HAP-1 (cell line): ENCODE results near the gene TXNDC5.
"Not testable (repeated sequence)": the region's sequence is repeated elsewhere in the genome, so short reads cannot be mapped to it uniquely, and the experiment has no call there.

Experiments used
- DNase-seq, 2 experiments: peaks; one replicate each; pipeline ENCODE4 v3.0.0-alpha.2; 2016 to 2020; ENCODE audit warnings: low spot score in 2 of 2
- H3K27me3 ChIP-seq: fragments of 250-450 bp; sonication (Bioruptor Pico); 2 replicates; pipeline ENCODE4 v1.5.1; 2020; ENCODE audit warnings: low read depth, mild to moderate bottlenecking, moderate library complexity
- H3K36me3 ChIP-seq: fragments of 250-450 bp; sonication (Bioruptor Pico); replicated peaks from 2 replicates; pipeline ENCODE4 v1.5.1; 2020; ENCODE audit warnings: mild to moderate bottlenecking
- H3K4me1 ChIP-seq: fragments of 250-450 bp; sonication (Bioruptor Pico); 2 replicates; pipeline ENCODE4 v1.5.1; 2020; ENCODE audit warnings: mild to moderate bottlenecking
- H3K4me3 ChIP-seq: fragments of 250-450 bp; sonication (Bioruptor Pico); 2 replicates; pipeline ENCODE4 v1.5.1; 2020; ENCODE audit warnings: mild to moderate bottlenecking, moderate library complexity
- H3K9me3 ChIP-seq: fragments of 250-450 bp; sonication (Bioruptor Pico); 2 replicates; pipeline ENCODE4 v1.5.1; 2020; ENCODE audit warnings: mild to moderate bottlenecking, moderate library complexity
- in situ Hi-C: fragments of 300-500 bp; cut with MboI; formaldehyde crosslinking; loops from 3 replicates; pipeline ENCODE4 v1.14.3; 2020; ENCODE audit warnings: low sequenced_read_pairs, inconsistent platforms, mixed read lengths

TXNDC5 gene

DNA sequence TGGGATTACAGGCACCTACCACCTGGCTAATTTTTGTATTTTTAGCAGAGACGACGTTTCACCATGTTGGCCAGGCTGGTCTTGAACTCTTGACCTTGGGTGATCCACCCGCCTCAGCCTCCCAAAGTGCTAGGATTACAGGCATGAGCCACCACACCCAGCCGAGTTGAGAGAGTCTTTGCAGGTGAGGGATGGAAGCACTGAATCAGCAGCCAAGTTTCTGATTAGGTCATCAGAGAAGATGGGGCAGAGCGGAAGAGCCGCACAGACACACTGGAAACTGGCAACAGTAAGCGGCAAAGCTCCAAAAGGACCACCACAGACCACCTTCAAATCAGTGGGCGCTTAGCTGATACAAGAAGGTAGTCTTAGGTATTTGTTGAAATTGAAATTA, 12.4 kb downstream of the TXNDC5 start:
- not testable (repeated sequence) for H3K9me3 ChIP-seq, H3K4me1 ChIP-seq, DNase-seq, H3K4me3 ChIP-seq, H3K27me3 ChIP-seq
- in situ Hi-C loops, result loop anchor here (25.0 kb wide), 2 partner anchors 486 to 611 kb away; no protein-coding TSS in a partner anchor
- peaks cover 97% of the 10 kb centered on the region for H3K36me3 ChIP-seq

GRCh38 chr6:7897461-7898192, 13.0 kb downstream of the TXNDC5 start:
- peaks cover 97% of the 10 kb centered on the region for H3K36me3 ChIP-seq
- no peaks in the 10 kb centered on the region for H3K27me3 ChIP-seq
- H3K9me3 ChIP-seq, result no peaks in the 10 kb centered on the region
- H3K4me1 ChIP-seq, result no peaks in the 10 kb centered on the region
- in situ Hi-C loops, result loop anchor here (25.0 kb wide), 2 partner anchors 485 to 610 kb away; no protein-coding TSS in a partner anchor
- H3K4me3 ChIP-seq, result no peak overlapping the region
- no peak for DNase-seq

GRCh38 chr6:7896465-7896987, 14.1 kb downstream of the TXNDC5 start:
- Histone ChIP-seq H3K9me3 (no peaks in the 10 kb centered on the region), H3K4me3 (no peak overlapping the region), H3K4me1 (no peaks in the 10 kb centered on the region), H3K27me3 (no peaks in the 10 kb centered on the region), H3K36me3 (peaks cover 97% of the 10 kb centered on the region)
- in situ Hi-C loops, result loop anchor here (25.0 kb wide), 2 partner anchors 484 to 609 kb away; no protein-coding TSS in a partner anchor
- no peak for DNase-seq

GRCh38 chr6:7895125-7895423, 15.5 kb downstream of the TXNDC5 start:
- H3K4me3 ChIP-seq, result no peak overlapping the region
- no peaks in the 10 kb centered on the region for H3K27me3 ChIP-seq
- H3K36me3 ChIP-seq, result peaks cover 95% of the 10 kb centered on the region
- H3K9me3 ChIP-seq, result no peaks in the 10 kb centered on the region
- no peak for DNase-seq
- H3K4me1 ChIP-seq, result no peaks in the 10 kb centered on the region
- in situ Hi-C loops, result loop anchor here (25.0 kb wide), 2 partner anchors 483 to 608 kb away; no protein-coding TSS in a partner anchor

DNA sequence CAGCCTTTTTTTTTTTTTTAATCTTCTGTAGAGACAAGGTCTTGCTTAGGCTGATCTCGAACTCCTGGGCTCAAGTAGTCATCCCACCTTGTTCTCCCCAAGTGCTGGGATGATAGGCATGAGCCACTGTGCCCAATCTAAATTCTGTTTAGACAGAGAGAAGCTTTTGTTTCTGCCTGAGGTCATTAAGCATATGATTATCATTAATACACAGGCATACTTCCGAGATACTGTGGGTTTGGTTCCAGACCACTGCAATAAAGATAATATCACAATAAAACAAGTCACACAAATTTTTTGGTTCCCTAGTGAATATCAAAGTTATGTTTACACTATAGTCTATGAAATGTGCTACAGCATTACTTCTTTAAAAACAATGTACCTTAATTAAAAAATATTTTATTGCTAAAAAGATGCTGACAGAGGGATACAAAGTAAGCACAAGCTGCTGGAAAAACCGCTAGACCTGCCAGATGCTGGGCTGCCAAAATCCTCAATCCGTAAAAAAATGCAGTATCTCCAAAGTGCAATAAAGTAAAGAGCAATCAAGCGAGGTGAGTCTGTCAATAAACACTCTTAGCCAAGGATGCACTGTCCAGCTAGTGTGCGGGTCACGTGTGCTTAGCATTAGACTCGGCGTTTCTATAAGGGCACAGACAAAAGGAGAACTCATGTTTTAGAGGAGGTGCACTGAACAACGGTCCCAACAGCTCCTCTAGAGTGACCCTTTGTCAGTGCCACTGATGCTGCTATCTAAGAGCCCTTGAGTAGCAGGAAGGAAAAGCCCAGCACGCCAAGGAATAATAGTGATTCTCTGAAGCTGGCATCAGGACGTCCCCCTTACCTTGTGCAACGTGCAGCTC, 16.1 kb downstream of the TXNDC5 start:
- H3K27me3 ChIP-seq, result no peaks in the 10 kb centered on the region
- no peaks in the 10 kb centered on the region for H3K4me1 ChIP-seq
- H3K36me3 ChIP-seq, result peaks cover 95% of the 10 kb centered on the region
- DNase-seq, result no peak
- in situ Hi-C loops, result loop anchor here (25.0 kb wide), 2 partner anchors 482 to 607 kb away; no protein-coding TSS in a partner anchor
- no peak overlapping the region for H3K4me3 ChIP-seq
- H3K9me3 ChIP-seq, result no peaks in the 10 kb centered on the region

- Histone ChIP-seq H3K4me3 (no peak overlapping the region), H3K27me3 (no peaks in the 10 kb centered on the region), H3K4me1 (no peaks in the 10 kb centered on the region), H3K36me3 (peaks cover 98% of the 10 kb centered on the region), H3K9me3 (no peaks in the 10 kb centered on the region)
- DNase-seq, result no peak
- in situ Hi-C loops, result loop anchor here (25.0 kb wide), 2 partner anchors 481 to 606 kb away; no protein-coding TSS in a partner anchor
These were observed 17.2 kb downstream of the TXNDC5 start for GRCh38 chr6:7893342-7893741.

GRCh38 chr6:7892367-7892766, 18.2 kb downstream of the TXNDC5 start:
- H3K4me3 ChIP-seq, H3K9me3 ChIP-seq, DNase-seq, H3K4me1 ChIP-seq, H3K27me3 ChIP-seq: not testable (repeated sequence)
- in situ Hi-C loops, result loop anchor here (25.0 kb wide), 2 partner anchors 480 to 605 kb away; no protein-coding TSS in a partner anchor
- peaks cover 98% of the 10 kb centered on the region for H3K36me3 ChIP-seq

- DNase-seq, result no peak
- in situ Hi-C loops, result loop anchor here (25.0 kb wide), 2 partner anchors 479 to 604 kb away; no protein-coding TSS in a partner anchor
- Histone ChIP-seq H3K36me3 (peaks cover 97% of the 10 kb centered on the region), H3K4me1 (no peaks in the 10 kb centered on the region), H3K4me3 (no peak overlapping the region), H3K27me3 (no peaks in the 10 kb centered on the region), H3K9me3 (no peaks in the 10 kb centered on the region)
These were observed 19.3 kb downstream of the TXNDC5 start for GRCh38 chr6:7891078-7891872.

- Histone ChIP-seq H3K4me1 (no peaks in the 10 kb centered on the region), H3K27me3 (no peaks in the 10 kb centered on the region), H3K9me3 (no peaks in the 10 kb centered on the region), H3K36me3 (peaks cover 97% of the 10 kb centered on the region), H3K4me3 (no peak overlapping the region)
- in situ Hi-C loops, result loop anchor here (25.0 kb wide), 2 partner anchors 476 to 601 kb away; no protein-coding TSS in a partner anchor
- no peak for DNase-seq
These were observed 21.8 kb downstream of the TXNDC5 start for GRCh38 chr6:7888587-7889357.

- no peaks in the 10 kb centered on the region for H3K4me1 ChIP-seq
- in situ Hi-C loops, result loop anchor here (25.0 kb wide), 2 partner anchors 475 to 600 kb away; no protein-coding TSS in a partner anchor
- H3K36me3 ChIP-seq, result peaks cover 97% of the 10 kb centered on the region
- H3K4me3 ChIP-seq, result no peak overlapping the region
- no peak for DNase-seq
- H3K27me3 ChIP-seq, result no peaks in the 10 kb centered on the region
- no peaks in the 10 kb centered on the region for H3K9me3 ChIP-seq
These were observed 23.2 kb downstream of the TXNDC5 start for GRCh38 chr6:7887278-7887991.

DNA sequence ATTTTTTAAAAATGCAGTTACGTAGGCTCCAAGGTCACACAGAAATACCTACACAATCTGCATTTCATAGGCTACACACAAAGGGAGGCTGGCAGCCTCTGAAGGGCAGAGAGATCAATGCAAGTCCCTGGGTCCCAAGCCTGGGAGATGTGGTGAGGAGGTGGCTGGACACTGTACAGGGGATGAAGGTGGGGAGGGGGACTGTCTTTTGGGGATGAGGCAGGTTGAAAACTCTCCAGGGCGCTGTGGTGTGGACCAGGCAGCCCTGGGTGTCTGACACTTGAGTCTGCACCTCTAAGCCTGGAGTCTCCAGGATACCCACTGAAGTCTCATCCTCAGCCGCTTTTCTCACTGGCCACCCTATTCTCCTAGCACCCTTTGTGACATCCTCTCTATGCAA, 24.5 kb downstream of the TXNDC5 start:
- Histone ChIP-seq H3K4me1 (no peaks in the 10 kb centered on the region), H3K27me3 (no peaks in the 10 kb centered on the region), H3K4me3 (no peak overlapping the region), H3K9me3 (no peaks in the 10 kb centered on the region), H3K36me3 (peaks cover 97% of the 10 kb centered on the region)
- in situ Hi-C loops, result loop anchor here (25.0 kb wide), 2 partner anchors 474 to 599 kb away; no protein-coding TSS in a partner anchor
- DNase-seq, result no peak

GRCh38 chr6:7883381-7883780, 27.2 kb downstream of the TXNDC5 start:
- H3K4me1 ChIP-seq, result no peaks in the 10 kb centered on the region
- H3K36me3 ChIP-seq, result peaks cover 75% of the 10 kb centered on the region
- DNase-seq, result no peak
- no peaks in the 10 kb centered on the region for H3K9me3 ChIP-seq
- no peaks in the 10 kb centered on the region for H3K27me3 ChIP-seq
- H3K4me3 ChIP-seq, result no peak overlapping the region
- in situ Hi-C loops, result loop anchor here (25.0 kb wide), 2 partner anchors 471 to 596 kb away; no protein-coding TSS in a partner anchor
